Suprapubic skin (tissue), 3 donors: ENCODE measurements around the gene ATP6V0B.

Experiments used
- CTCF ChIP-seq, 2 donors: fragments of 200-600 bp in 1 of 2; fragments of 450-650 bp in 1 of 2; sonication (generic) in 1 of 2; IDR thresholded peaks; one replicate each; pipeline ENCODE4 v1.5.1; 2016 to 2019; ENCODE audit warnings: antibody characterized with exemption in 2 of 2, mild to moderate bottlenecking in 1 of 2, moderate library complexity in 1 of 2
- POLR2A ChIP-seq, 2 donors: fragments of 450-650 bp; IDR thresholded peaks; one replicate each; pipeline ENCODE4 v1.6.1; 2017; ENCODE audit warnings: antibody characterized with exemption in 2 of 2, mild to moderate bottlenecking in 2 of 2, moderate library complexity in 2 of 2

- TF ChIP-seq CTCF (IDR thresholded peaks at IDR 0.05) (no peak), POLR2A (IDR thresholded peaks at IDR 0.05) (no peak)
These were observed 12.4 kb upstream of the ATP6V0B start for GRCh38 chr1:43962324-43962723.
